GM21576 (cell line): ENCODE measurements around the gene N4BP2L2.
"Not testable (repeated sequence)": the region's sequence is repeated elsewhere in the genome, so short reads cannot be mapped to it uniquely, and the experiment has no call there.

Source experiments
- ATAC-seq: cut with Tn5 transposase; IDR thresholded peaks from one replicate; pipeline ENCODE4 v1.9.1; 2021; ENCODE audit warnings: mild to moderate bottlenecking, moderate library complexity; ENCODE audit not compliant: unreplicated experiment

N4BP2L2 gene

DNA sequence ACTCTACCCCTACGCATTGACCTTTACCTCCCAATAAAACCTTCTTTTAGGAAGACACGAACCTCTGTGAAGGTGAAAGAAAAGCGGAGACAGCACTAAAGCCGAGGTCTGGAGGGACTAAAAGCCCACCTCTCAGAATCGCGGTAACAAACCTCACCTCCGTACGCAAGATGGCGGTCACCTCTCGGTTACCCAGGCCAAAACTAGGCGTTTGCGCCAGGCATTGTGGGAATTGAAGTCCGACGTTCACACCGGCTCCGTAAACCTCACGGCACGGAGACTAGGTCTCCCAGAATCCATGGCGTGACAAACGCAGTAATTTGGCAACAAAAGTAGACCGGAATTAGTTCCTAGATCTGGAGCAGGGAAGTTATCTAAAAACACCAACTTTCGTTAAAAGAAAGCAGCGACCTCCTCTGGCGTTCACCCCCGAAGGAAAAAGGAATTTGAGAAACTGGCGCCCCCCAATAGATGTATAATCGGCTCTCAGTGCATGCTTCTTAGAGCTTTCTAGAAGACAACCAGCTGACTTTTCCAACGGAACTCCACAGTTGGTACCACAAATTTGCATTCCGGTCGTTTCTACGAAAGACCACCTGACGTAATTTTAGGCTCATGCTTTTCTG lies at the start of gene N4BP2L2:
TSS of gene N4BP2L2 (minus strand) at position 175 of the 626 bp plus-strand sequence. CDS start 1,768 bp downstream, outside the sequence.
- ATAC-seq, result peak; percentile 98

- ATAC-seq, result no peak
Observed at GRCh38 chr13:32587811-32588170, 49.2 kb upstream of the N4BP2L2 start.

GRCh38 chr13:32587011-32587810 lies 48.6 kb upstream of the N4BP2L2 start:
- peak; percentile 37 for ATAC-seq

GRCh38 chr13:32586080-32586900 lies 47.7 kb upstream of the N4BP2L2 start, which contains the start of gene PDS5B:
Gene PDS5B (plus strand): TSS chr13:32586452. CDS start chr13:32648773, 62,321 bp downstream.
- peak; percentile 69 for ATAC-seq

DNA sequence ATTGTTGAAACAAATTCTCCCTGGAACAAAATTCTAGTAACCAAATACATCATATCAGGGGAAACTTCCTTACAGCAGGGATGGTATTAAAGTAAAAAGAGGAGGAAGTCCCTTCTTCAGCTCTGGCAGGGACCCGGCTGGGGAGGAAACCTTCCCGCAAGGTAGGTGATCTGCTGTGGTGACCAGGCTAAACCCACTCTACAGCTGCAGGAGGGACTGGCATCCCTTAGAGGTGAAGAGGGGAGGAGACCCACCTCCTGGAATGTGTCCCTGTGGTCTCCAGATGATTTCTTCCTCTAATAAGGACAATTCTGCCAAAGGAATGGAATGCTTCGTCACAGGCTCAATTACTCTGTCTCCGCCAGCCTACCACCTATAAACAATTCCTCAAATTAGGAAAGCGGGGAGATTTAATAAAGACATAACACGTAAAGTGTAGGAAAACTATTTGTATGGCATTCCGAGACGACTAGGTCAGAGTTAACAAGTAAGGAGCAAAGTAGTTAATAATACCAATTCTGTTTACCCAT lies 47.0 kb upstream of the N4BP2L2 start:
- no peak for ATAC-seq

- no peak for ATAC-seq
Observed at GRCh38 chr13:32582991-32583390, 44.4 kb upstream of the N4BP2L2 start.

DNA sequence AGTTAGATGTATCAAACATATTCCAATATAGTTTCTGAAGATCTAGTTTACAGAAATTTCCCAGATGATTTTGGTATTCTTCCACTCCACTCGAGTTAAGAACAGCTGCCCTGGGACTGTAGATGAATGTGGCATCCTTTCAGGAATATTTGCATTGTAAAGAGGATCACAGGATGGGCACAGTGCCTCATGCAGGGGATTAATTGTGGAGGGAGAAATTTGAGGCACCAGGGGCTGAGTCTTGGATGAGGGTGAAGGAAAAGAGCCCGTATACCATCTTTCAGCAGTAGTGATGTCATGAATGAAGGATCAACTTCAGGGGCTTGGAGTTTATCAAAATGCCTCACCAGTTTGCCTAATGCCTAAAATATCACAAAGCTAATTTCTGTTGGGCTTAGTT lies 43.7 kb upstream of the N4BP2L2 start:
- no peak for ATAC-seq

DNA sequence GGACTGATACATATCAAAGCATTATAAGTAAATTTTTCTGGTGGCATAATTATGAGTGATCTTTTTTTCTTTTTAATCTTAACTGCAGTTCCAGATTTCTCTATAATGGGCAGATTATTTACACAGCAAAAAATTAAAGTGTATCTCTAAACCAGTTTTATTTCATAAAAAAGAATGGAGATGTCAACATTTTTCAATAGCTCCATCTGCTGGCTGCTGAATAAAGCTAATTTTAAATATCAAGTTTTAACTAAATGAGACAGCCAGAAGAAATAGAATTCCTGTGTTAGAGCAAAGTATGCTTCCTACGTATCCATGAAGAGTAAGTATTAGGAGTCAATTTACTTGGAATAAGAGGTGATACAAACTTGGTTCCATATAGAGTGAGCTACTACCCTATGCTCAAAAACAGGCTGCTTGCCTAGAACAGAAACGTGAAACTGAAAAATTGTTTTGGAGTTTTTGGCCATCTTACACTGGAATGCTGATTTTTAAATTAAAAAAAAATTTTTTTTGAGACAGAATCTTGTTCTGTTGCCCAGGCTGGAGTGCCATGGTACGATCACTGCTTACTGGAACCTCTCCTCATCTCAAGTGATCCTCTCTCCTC lies 42.7 kb upstream of the N4BP2L2 start:
- ATAC-seq, result no peak

DNA sequence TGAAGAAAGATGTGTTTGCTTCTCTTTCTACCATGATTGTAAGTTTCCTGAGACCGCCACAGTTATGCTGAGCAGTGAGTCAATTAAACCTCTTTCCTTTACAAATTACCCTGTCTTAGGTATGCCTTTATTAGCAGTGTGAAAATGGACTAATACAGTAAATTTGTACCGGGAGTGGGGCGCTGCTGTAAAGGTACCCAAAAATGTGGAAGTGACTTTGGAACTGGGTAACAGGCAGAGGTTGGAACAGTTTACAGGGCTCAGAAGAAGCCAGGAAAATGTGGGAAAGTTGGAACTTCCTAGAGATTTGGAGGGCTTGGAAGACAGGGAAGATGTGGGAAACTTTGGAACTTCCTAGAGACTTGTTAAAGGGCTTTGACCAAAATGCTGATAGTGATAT lies 38.4 kb upstream of the N4BP2L2 start:
- no peak for ATAC-seq

GRCh38 chr13:32575687-32576086 lies 37.1 kb upstream of the N4BP2L2 start:
- ATAC-seq, result not testable (repeated sequence)

- not testable (repeated sequence) for ATAC-seq
Observed at GRCh38 chr13:32560842-32561241, 22.2 kb upstream of the N4BP2L2 start.

GRCh38 chr13:32555613-32556012 lies 17.0 kb upstream of the N4BP2L2 start:
- ATAC-seq, result no peak

DNA sequence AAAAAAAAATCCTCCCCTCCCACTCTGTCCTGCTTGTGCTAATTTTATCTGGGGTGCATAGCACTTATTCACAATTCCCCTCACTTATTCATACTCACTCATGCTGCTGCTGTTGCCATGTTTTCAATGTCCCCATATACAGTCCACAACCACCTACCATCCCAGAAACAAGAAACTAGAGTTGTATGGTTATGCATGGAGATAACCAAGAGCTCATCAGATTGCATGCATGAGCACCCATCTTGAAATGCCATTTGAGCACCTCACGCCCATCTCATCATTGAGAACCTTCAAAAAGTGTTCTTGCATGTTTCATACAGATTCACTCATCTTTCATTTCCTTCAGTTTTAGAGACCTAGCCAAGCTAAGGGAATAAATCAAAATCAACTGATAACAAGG lies 15.1 kb upstream of the N4BP2L2 start:
- no peak for ATAC-seq

DNA sequence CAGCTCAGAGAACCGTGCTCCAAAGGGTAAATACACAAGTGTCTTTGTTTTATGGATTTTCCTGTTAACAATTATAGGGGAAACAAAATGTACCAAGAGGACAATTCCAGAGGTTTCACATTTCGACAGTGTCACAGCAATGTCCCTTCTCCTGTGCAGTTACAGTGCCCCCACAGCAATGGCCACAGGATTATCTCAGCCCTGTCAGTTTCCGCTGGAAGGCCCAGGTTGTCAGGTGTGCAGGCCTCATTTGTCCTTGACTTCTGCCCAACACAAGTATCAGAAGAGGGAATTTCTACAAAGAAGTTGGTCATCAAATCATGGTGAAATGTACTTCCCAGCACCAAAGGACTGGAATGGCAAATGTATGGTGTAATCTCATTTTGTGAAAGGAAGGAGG lies 11.2 kb upstream of the N4BP2L2 start:
- no peak for ATAC-seq

- no peak for ATAC-seq
Observed at GRCh38 chr13:32548837-32549236, 10.2 kb upstream of the N4BP2L2 start.

- ATAC-seq, result no peak
Observed at GRCh38 chr13:32545083-32545482, 6.5 kb upstream of the N4BP2L2 start.

- no peak for ATAC-seq
Observed at GRCh38 chr13:32542221-32542620, 3.6 kb upstream of the N4BP2L2 start.

DNA sequence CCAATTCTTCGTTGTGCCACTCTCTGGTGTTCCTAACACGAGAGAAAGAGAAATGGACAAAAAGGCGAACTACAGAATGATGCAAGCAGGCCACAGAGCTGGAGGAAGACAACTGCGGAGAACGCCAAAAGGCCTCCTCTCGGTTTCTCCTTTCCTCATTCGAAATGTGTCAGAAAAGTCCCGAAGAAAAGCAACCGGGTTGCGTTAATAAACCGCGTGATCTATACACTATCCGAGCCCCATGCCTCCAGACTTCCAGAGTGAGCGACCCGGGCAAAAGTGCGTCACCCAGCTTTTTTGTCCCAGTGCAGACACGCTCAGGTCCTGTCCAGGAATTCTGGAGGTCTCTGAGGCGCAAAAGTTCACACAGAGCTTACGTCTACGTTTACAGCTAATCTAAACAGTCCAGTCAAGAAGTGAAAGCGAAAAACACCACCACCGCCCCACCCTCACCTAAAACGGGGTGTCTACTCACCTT lies 413 bp downstream of the N4BP2L2 start:
- ATAC-seq, result peak; percentile 72

DNA sequence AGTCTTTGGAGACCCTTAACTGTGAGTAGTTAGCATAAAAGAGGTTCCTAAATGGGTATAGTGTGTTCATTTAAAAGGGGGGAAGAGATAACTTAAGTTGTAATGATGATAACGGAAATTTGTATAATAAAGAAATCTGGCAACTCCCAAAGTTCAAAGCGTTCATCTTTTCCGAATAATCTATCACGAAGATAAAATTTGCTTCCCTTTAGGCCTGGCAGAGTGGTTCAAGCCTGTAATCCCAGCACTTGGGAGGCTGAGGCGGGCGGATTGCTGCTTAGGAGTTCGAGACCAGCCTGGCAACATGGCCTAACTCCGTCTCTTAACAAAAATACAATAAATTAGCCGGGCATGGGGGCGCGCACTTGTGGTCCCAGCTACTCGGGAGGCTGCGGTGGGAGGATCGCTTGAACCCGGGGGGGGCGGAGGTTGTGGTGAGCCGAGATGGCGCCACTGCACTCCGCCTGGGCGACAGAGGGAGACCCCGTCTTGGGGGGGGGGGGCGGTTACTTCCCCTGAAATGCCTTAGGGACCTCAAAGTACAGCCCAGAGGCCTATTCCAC lies 934 bp downstream of the N4BP2L2 start:
- ATAC-seq, result no peak

DNA sequence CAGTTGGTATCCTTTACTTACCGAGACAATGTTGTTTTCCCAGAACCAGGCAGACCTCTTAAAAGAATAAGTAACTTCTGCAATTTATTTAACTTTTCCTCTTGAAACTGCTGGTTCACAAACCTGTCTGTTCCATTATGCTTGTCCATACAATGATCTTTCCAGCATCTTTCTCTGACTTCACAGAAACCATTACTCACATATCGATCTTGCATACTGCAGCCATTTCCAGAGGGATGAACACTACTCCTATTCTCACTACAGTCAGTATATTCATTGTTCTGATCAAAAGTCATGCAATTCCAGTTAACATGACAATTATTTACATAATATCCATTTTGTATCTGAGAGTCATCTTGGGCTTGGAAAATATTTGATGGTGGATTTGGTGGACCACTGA lies 2.8 kb downstream of the N4BP2L2 start:
- ATAC-seq, result no peak
